Measurements from ENCODE around the gene PSMB11.
"Not testable (repeated sequence)": the region's sequence is repeated elsewhere in the genome, so short reads cannot be mapped to it uniquely, and the experiment has no call there.

DNA sequence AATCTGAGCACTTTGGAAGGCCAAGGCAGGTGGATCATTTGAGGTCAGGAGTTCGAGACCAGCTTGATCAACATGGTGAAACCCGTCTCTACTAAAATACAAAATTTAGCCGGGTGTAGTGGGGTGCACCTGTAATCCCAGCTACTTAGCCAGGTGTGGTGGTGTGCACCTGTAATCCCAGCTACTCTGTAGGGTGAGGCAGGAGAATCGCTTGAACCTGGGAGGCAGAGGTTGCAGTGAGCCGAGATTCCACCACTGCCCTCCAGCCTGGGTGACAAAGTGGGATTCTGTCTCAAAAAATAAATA is 28.3 kb upstream of the PSMB11 start:
- not testable (repeated sequence) for TF ChIP-seq POLR2A (IDR thresholded peaks at IDR 0.05)
- TF ChIP-seq, protein P1, sequence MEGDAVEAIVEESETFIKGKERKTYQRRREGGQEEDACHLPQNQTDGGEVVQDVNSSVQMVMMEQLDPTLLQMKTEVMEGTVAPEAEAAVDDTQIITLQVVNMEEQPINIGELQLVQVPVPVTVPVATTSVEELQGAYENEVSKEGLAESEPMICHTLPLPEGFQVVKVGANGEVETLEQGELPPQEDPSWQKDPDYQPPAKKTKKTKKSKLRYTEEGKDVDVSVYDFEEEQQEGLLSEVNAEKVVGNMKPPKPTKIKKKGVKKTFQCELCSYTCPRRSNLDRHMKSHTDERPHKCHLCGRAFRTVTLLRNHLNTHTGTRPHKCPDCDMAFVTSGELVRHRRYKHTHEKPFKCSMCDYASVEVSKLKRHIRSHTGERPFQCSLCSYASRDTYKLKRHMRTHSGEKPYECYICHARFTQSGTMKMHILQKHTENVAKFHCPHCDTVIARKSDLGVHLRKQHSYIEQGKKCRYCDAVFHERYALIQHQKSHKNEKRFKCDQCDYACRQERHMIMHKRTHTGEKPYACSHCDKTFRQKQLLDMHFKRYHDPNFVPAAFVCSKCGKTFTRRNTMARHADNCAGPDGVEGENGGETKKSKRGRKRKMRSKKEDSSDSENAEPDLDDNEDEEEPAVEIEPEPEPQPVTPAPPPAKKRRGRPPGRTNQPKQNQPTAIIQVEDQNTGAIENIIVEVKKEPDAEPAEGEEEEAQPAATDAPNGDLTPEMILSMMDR (IDR thresholded peaks at IDR 0.05), result not testable (repeated sequence)

Measured in heart left ventricle (tissue), 13 donors.